Lower lobe of right lung (tissue), 2 donors: ENCODE data around the gene WDR83. TPM values are rescaled to one million over a fixed set of nuclear protein-coding genes. Genes with fewer than 3 reads are reported as not detected.
"Not testable (repeated sequence)": the region's sequence is repeated elsewhere in the genome, so short reads cannot be mapped to it uniquely, and the experiment has no call there.

Source experiments
- ATAC-seq, 2 donors: fragments of 200-7000 bp; cut with Tn5 transposase; one replicate each; pipeline ENCODE4 v1.9.1; 2020 to 2022; ENCODE audit warnings: mild to moderate bottlenecking in 2 of 2, moderate library complexity in 2 of 2
- DNase-seq: peaks from one replicate; pipeline ENCODE4 v3.0.0-alpha.2; 2020
- H3K27ac ChIP-seq: fragments of 200-600 bp; one replicate; pipeline ENCODE4 v1.8.0; 2022
- H3K27me3 ChIP-seq: fragments of 200-600 bp; one replicate; pipeline ENCODE4 v1.8.0; 2022; ENCODE audit warnings: low read depth
- H3K36me3 ChIP-seq: fragments of 200-600 bp; one replicate; pipeline ENCODE4 v1.8.0; 2022; ENCODE audit warnings: mild to moderate bottlenecking
- H3K4me1 ChIP-seq: fragments of 200-600 bp; one replicate; pipeline ENCODE4 v1.8.0; 2022
- H3K4me3 ChIP-seq: fragments of 200-600 bp; one replicate; pipeline ENCODE4 v1.8.0; 2022; ENCODE audit warnings: mild to moderate bottlenecking
- H3K9me3 ChIP-seq: fragments of 200-600 bp; one replicate; pipeline ENCODE4 v1.8.0; 2022
- intact Hi-C: fragments of 100-400 bp; cut with DNase I; formaldehyde crosslinking; loops from one replicate; pipeline ENCODE4 v1.11.0; 2022
- total RNA-seq: library from RNA; stranded (reverse); fragmentation: NEBNext Ultra II Directional; extraction: Animal tissue kit (Norgen Biotek cat#: 25700); gene quantifications from one replicate; pipeline ENCODE4 v1.2.1, GENCODE V29; 2021
- TF ChIP-seq, protein P1 (sequence below): fragments of 200-600 bp; IDR thresholded peaks from one replicate; pipeline ENCODE4 v1.8.0; 2022; ENCODE audit warnings: antibody characterized with exemption, mild to moderate bottlenecking
- donor health status: DM: no; HTN: yes; CAD: no; lungs with severe emphysema.

Gene WDR83
- total RNA-seq, 1 donor from 2014 or later, result 8.6 TPM

GRCh38 chr19:12641456-12641855 is 25.2 kb upstream of the WDR83 start:
- TF ChIP-seq, protein P1, sequence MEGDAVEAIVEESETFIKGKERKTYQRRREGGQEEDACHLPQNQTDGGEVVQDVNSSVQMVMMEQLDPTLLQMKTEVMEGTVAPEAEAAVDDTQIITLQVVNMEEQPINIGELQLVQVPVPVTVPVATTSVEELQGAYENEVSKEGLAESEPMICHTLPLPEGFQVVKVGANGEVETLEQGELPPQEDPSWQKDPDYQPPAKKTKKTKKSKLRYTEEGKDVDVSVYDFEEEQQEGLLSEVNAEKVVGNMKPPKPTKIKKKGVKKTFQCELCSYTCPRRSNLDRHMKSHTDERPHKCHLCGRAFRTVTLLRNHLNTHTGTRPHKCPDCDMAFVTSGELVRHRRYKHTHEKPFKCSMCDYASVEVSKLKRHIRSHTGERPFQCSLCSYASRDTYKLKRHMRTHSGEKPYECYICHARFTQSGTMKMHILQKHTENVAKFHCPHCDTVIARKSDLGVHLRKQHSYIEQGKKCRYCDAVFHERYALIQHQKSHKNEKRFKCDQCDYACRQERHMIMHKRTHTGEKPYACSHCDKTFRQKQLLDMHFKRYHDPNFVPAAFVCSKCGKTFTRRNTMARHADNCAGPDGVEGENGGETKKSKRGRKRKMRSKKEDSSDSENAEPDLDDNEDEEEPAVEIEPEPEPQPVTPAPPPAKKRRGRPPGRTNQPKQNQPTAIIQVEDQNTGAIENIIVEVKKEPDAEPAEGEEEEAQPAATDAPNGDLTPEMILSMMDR, result no peak
- intact Hi-C loops, result no loop called here
- DNase-seq (no peak), ATAC-seq (no peak)
- Histone ChIP-seq H3K4me1 (peaks cover 8% of the 10 kb centered on the region), H3K4me3 (no peak overlapping the region), H3K27me3 (no peaks in the 10 kb centered on the region), H3K36me3 (peaks cover 7% of the 10 kb centered on the region), H3K9me3 (no peaks in the 10 kb centered on the region), H3K27ac (no peak overlapping the region)

GRCh38 chr19:12642506-12642905 is 24.1 kb upstream of the WDR83 start:
- intact Hi-C loops, result no loop called here
- Histone ChIP-seq H3K9me3 (no peaks in the 10 kb centered on the region), H3K36me3 (peaks cover 7% of the 10 kb centered on the region), H3K27ac (no peak overlapping the region), H3K4me1 (peaks cover 8% of the 10 kb centered on the region), H3K27me3 (no peaks in the 10 kb centered on the region), H3K4me3 (no peak overlapping the region)
- TF ChIP-seq, protein P1, result no peak
- no peak for ATAC-seq
- no peak for DNase-seq

GRCh38 chr19:12643716-12644115 is 22.9 kb upstream of the WDR83 start:
- H3K27me3 ChIP-seq, ATAC-seq, H3K36me3 ChIP-seq, H3K27ac ChIP-seq, H3K9me3 ChIP-seq, intact Hi-C loops, H3K4me3 ChIP-seq, DNase-seq: not testable (repeated sequence)
- peaks cover 18% of the 10 kb centered on the region for H3K4me1 ChIP-seq

GRCh38 chr19:12646551-12646950 is 20.1 kb upstream of the WDR83 start:
- no peaks in the 10 kb centered on the region for H3K9me3 ChIP-seq
- no peaks in the 10 kb centered on the region for H3K27me3 ChIP-seq
- H3K36me3 ChIP-seq, result peaks cover 13% of the 10 kb centered on the region
- no peak overlapping the region for H3K4me3 ChIP-seq
- H3K4me1 ChIP-seq, result peaks cover 12% of the 10 kb centered on the region
- ATAC-seq (no peak), DNase-seq (no peak)
- intact Hi-C loops, result no loop called here
- TF ChIP-seq, protein P1, result no peak
- H3K27ac ChIP-seq, result no peak overlapping the region

- H3K36me3 ChIP-seq, result peaks cover 18% of the 10 kb centered on the region
- peak overlapping the region; percentile 40 for H3K4me3 ChIP-seq
- no peaks in the 10 kb centered on the region for H3K9me3 ChIP-seq
- ATAC-seq, result peak; percentile 23 to 24
- TF ChIP-seq, protein P1, result no peak
- peaks cover 12% of the 10 kb centered on the region for H3K4me1 ChIP-seq
- no peaks in the 10 kb centered on the region for H3K27me3 ChIP-seq
- intact Hi-C loops, result no loop called here
- no peak overlapping the region for H3K27ac ChIP-seq
- DNase-seq, result no peak
Measured at GRCh38 chr19:12647047-12647446, 19.6 kb upstream of the WDR83 start.

DNA sequence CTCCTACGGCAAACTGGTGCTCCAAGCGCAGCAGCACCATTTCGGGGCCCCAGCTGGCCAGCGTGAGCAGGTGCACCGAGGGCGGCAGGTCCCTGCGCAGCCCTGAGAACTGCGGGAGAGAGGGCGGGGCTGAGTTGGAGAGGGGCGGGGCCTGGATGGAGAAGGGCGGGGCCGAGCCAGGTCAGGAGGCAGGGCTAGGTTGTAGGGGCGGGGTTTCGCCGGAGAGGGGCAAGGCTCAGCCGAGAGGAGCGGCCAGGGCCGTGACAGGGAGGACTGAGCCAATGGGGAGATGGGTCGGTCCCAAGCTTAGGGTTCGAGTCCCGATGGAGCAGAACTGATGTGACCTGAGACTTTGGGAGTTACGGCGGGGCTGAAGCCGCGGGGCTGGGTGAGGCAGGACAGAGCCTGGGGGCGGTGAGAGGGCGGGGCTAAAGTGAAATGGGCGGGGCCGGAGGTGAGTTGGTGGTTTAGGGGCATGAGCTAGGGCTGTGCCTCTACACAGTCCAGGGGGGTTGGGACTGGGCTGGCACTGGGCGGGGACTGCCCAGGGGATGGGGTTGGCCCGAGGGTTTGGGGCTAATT is 19.0 kb upstream of the WDR83 start:
- Histone ChIP-seq H3K4me1 (peaks cover 12% of the 10 kb centered on the region), H3K27me3 (no peaks in the 10 kb centered on the region), H3K36me3 (peaks cover 21% of the 10 kb centered on the region), H3K27ac (no peak overlapping the region), H3K4me3 (peak overlapping the region; percentile 40), H3K9me3 (no peaks in the 10 kb centered on the region)
- intact Hi-C loops, result no loop called here
- ATAC-seq (peak; percentile 95 to 97), DNase-seq (peak; percentile 79)
- TF ChIP-seq, protein P1, result no peak
